ENCODE measurements around the gene EVC2.

The EVC2 gene

GRCh38 chr4:5554376-5554775 is 154.0 kb downstream of the EVC2 start:
- no peak for DNase-seq

GRCh38 chr4:5553801-5554200 is 154.6 kb downstream of the EVC2 start:
- DNase-seq, result no peak

- no peak for DNase-seq
These were observed 155.9 kb downstream of the EVC2 start for GRCh38 chr4:5552451-5552850.

GRCh38 chr4:5547651-5548249 is 160.6 kb downstream of the EVC2 start:
- no peak for DNase-seq

GRCh38 chr4:5545271-5545670 is 163.1 kb downstream of the EVC2 start:
- DNase-seq, result no peak

- no peak for DNase-seq
These were observed 163.6 kb downstream of the EVC2 start for GRCh38 chr4:5544762-5545161.

GRCh38 chr4:5543681-5544080 is 164.7 kb downstream of the EVC2 start:
- DNase-seq, result no peak

- DNase-seq, result no peak
These were observed 167.2 kb downstream of the EVC2 start for GRCh38 chr4:5541169-5541568.

GRCh38 chr4:5539584-5539983 is 168.8 kb downstream of the EVC2 start:
- no peak for DNase-seq

- no peak for DNase-seq
These were observed 176.3 kb downstream of the EVC2 start for GRCh38 chr4:5532100-5532499.

- no peak for DNase-seq
These were observed 180.3 kb downstream of the EVC2 start for GRCh38 chr4:5528031-5528436.

- no peak for DNase-seq
These were observed 181.1 kb downstream of the EVC2 start for GRCh38 chr4:5527211-5527610.

- no peak for DNase-seq
These were observed 182.1 kb downstream of the EVC2 start for GRCh38 chr4:5526080-5526846.

GRCh38 chr4:5524446-5525299 is 183.7 kb downstream of the EVC2 start:
- DNase-seq, result no peak

GRCh38 chr4:5517372-5517771 is 191.0 kb downstream of the EVC2 start:
- DNase-seq, result no peak

- DNase-seq, result no peak
These were observed 192.7 kb downstream of the EVC2 start for GRCh38 chr4:5515646-5516045.

Data from GF-D8 (cell line).